ENCODE data around the gene DUS2.

DNA sequence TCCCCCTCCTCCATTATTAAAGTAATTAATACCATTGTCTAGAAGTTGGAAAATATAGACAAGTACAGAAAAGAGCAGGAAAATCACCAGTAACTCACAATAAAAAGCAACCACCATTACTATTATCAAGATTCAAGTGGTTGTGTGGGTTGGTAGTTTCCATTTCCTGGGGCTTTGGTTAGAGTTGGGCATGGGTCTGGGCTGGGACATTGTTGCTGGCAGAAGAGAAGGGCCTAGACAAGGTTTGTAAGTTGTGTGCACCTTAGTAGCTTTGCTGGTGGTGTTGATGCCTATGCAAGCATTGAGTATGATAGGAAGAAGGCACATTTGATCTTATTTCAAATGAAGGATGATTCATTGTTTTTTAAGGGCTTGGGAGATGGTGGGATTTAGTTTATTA, 36.7 kb downstream of the DUS2 start:
- TF ChIP-seq POLR2AphosphoS5 (IDR thresholded peaks at IDR 0.05) (no peak), POLR2A (IDR thresholded peaks at IDR 0.05) (no peak)
- TF ChIP-seq, protein P1, sequence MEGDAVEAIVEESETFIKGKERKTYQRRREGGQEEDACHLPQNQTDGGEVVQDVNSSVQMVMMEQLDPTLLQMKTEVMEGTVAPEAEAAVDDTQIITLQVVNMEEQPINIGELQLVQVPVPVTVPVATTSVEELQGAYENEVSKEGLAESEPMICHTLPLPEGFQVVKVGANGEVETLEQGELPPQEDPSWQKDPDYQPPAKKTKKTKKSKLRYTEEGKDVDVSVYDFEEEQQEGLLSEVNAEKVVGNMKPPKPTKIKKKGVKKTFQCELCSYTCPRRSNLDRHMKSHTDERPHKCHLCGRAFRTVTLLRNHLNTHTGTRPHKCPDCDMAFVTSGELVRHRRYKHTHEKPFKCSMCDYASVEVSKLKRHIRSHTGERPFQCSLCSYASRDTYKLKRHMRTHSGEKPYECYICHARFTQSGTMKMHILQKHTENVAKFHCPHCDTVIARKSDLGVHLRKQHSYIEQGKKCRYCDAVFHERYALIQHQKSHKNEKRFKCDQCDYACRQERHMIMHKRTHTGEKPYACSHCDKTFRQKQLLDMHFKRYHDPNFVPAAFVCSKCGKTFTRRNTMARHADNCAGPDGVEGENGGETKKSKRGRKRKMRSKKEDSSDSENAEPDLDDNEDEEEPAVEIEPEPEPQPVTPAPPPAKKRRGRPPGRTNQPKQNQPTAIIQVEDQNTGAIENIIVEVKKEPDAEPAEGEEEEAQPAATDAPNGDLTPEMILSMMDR (IDR thresholded peaks at IDR 0.05): no peak
